Posterior vena cava (tissue), 2 donors: ENCODE data around the gene CCDC172. TPM values are rescaled to one million over a fixed set of nuclear protein-coding genes. Genes with fewer than 3 reads are reported as not detected.

ENCODE experiments used
- DNase-seq: peaks from one replicate; pipeline ENCODE4 v3.0.0-alpha.2; 2020; ENCODE audit warnings: low spot score
- intact Hi-C, 2 donors: fragments of 100-400 bp; cut with DNase I; formaldehyde crosslinking; loops; one replicate each; pipeline versions ENCODE4 v1.14.1 to v1.14.2; 2022 to 2023
- total RNA-seq, 2 donors: library from RNA; stranded (reverse); fragmentation: NEBNext Ultra II Directional; extraction: Animal tissue kit (Norgen Biotek cat#: 25700); gene quantifications; one replicate each; pipeline ENCODE4 v1.2.1, GENCODE V29; 2021
- donor health status: DM: yes; HTN: yes; CAD: no.
- donor health status: DM: yes; HTN: yes; CAD: no.

CCDC172 gene
- total RNA-seq, 2 donors from 2014 or later, result not detected

DNA sequence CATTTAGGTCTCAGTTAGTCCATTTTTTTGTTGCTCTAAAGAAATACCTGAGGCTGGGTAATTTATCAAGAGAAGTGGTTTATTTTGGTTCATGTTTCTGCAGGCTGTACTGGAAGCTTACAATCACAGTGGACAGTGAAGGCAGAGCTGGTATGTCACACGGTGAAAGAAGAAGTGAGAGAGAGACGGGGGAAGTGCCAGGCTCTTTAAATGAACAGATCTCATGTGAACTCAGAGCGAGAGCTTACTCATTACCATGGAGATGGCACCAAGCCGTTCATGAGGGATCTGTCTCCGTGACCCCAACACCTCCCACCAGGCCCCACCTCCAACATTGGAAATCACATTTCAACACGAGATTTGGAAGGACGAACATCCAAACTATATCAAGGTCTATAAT, 84.5 kb downstream of the CCDC172 start:
- DNase-seq, result no peak

DNA sequence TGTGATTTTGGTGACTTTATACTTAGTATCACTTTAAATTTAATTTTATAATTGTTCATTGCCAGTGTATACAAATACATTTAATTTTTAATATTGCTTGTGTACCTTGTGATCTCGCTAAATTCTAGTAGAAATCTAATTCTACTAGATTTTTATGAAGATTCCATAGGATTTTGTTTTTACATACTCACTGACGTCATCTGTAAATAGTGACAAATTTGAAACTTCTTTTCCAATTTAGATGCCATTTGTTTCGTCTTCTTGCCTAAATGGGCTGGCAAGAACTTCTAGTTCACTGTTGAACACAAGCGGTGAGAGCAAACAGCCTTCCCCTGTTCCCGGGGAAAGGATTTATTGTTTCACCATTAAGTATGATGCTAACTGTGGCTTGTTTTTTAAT, 86.1 kb downstream of the CCDC172 start:
- intact Hi-C loops, result no loop called here
- no peak for DNase-seq

More for the DNA sequence above, 84.5 kb downstream of the CCDC172 start:
- intact Hi-C loops, result no loop called here

DNA sequence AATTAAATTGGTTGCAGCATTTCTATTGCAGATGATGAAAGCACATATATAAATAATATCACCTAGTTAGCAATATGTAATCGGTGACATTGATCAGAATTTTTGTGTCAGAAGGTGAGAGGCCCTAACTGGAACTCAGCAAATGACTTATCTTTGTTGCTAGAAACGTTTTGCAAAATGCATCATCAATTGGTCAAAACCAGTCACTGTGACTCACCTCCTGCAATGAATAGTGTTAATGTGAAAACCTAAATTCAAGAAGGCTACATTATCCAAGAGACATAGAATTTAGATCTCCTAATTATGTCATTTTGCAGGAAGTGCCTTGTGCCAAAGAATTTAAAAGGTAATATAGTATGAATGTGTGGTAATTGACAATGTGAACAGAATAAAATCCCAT, 93.6 kb downstream of the CCDC172 start:
- intact Hi-C loops, result no loop called here
- DNase-seq, result no peak

DNA sequence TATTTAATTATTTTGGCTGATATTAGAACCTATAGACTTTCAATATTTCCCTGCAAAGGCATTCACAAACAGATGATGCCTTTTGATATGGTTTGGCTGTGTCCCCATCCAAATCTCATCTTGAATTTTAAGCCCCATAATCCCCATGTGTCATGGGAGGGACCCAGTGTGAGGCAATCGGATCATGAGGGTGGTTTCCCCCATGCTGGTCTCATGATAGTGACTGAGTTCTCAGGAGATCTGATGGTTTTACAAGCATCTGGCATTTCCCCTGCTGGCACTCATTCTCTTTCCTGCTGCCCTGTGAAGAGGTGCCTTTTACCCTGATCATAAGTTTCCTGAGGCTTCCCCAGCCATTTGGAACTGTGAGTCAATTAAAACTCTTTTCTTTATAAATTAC, 94.1 kb downstream of the CCDC172 start:
- intact Hi-C loops, result no loop called here

DNA sequence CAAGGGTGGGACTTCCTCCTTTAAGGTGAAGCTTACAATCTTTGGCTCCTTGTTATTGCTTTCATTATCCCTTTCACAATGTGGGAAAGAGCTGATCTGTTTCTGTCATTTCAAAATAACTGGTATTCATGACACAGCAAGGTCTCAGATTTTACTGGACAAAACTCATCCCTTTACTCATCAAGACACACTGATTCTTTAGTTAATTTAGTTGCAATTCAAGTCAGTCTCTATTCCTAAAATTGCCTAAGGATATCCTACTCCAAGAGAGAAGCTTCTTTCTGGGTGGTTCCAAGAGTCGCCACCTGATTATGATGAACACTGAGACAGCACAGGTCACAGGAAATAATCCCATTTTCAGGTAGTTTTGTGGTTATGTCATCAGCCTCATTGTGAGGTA, 97.6 kb downstream of the CCDC172 start:
- intact Hi-C loops, result loop anchor here in 1 of 2 donors (5.0 kb wide), 1 partner anchor 1010 kb away; no protein-coding TSS in a partner anchor
- DNase-seq, result no peak

More for the DNA sequence above, 94.1 kb downstream of the CCDC172 start:
- DNase-seq, result no peak

DNA sequence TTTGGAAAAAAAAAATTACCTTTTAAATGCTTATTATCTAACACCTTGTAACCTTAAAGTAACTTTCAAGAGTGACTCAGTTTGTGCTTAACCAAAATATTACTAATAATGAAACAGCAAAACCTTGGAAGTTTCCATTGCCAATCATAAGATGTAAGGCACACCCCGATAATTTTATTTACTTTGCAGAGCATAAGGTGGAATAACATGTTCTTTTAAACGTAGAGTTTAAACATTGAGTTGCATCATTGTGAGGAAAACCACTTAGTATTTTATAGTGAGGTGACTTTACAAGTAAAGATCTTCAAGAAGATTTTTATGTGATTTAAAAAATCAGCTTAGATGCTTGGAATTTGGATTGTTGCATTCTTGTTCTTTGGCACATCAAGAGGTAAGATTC, 103.4 kb downstream of the CCDC172 start, which contains the start of gene PNLIPRP3:
PNLIPRP3 (plus strand) TSS at position 177 of the 400 bp plus-strand sequence; CDS start at position 343, 166 bp downstream.
- intact Hi-C loops, result loop anchor here in 1 of 2 donors (1.0 kb wide), 1 partner anchor 13 kb away; no protein-coding TSS in a partner anchor
- no peak for DNase-seq

DNA sequence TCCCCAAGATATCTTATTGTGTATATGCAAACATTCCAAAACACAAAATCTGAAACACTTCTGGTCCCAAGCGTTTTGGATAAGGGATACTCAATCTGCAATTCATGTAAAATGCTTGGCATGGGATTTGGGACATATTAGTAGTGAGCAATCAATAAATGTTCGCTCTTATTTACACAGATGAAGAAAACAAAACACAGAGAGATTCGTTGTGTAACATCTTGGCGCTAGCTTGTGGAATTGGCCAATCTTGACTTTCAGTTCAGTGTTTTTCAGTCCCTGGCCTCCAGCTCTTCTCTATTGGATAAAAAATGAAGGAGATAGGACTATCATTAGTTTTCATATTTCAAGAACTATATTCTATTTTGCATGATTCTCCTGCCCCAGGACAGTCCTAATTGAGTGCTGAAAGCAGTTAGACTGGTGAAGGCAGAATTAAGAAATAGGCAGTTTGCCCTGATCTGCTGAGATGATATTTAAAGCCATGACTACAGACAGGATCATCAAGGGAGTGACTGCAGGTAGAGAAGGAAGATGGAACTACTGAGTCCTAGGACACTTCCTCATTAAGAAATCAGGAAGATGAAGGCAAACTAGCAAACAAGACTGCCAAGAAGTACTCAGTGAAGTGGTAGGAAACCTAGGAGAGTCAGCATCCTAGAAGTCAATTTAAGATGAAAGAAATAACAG, 105.2 kb downstream of the CCDC172 start:
- DNase-seq, result no peak
- intact Hi-C loops, result no loop called here

Other genes with a start within 250 kb of the CCDC172 start
- 10 to 100 TPM; 16.4 to 18.6 TPM for gene GFRA1, start 51.2 kb upstream of the CCDC172 start, total RNA-seq
- gene PNLIPRP3, start 103.4 kb downstream of the CCDC172 start, total RNA-seq, result not detected
- gene PNLIP, start 221.5 kb downstream of the CCDC172 start, total RNA-seq, result 1 to 10 TPM in 1 of 2 donors, not detected in 1; 4.8 TPM